Heart left ventricle (tissue), 13 donors: ENCODE data around the gene PAN2.

Experiments
- POLR2A ChIP-seq, 2 donors: fragments of 450-650 bp; IDR thresholded peaks; one replicate each; pipeline ENCODE4 v1.6.1; 2017; ENCODE audit warnings: antibody characterized with exemption in 2 of 2, mild to moderate bottlenecking in 2 of 2, moderate library complexity in 2 of 2
- TF ChIP-seq, protein P1 (sequence below), 12 donors: fragments of 200-600 bp; sonication (generic) in 4 of 12; IDR thresholded peaks; one replicate each; pipeline versions ENCODE4 v1.5.0 to v1.8.0; 2018 to 2022; ENCODE audit warnings: antibody characterized with exemption in 12 of 12, mild to moderate bottlenecking in 5 of 12
- donor health status: ischemic (EF 13 %, LVEDD 7.1; RV severe dilation, severe dysfunction).
- donor health status: DM: no; HTN: yes; CAD: no.
- donor health status: DM: no; HTN: no; CAD: no.
- donor health status: ischemic (EF 25% LVEDD 6.9; RV normal size, moderate dysfunction).
- donor health status: ischemic (EF 25% LVEDD 5.7; RV mildly dilated, moderate dysfunction).
- donor health status: ischemic (EF 35%, LVEDD 5.7; RV mildly dilated, moderate dysfunction).
- donor health status: nonischemic (EF 11% LVEDD 7.7; RV severe dilation, severe dysfunction).
- donor health status: DM: yes; HTN: yes; CAD: no.
- donor health status: PGD.
- donor health status: ischemic (EF 29% LVEDD 5.4; RV normal size, mild dysfunction).
- donor health status: nonischemic (EF 23%, LVEDD 6.1; RV moderate dilation, normal function).

DNA sequence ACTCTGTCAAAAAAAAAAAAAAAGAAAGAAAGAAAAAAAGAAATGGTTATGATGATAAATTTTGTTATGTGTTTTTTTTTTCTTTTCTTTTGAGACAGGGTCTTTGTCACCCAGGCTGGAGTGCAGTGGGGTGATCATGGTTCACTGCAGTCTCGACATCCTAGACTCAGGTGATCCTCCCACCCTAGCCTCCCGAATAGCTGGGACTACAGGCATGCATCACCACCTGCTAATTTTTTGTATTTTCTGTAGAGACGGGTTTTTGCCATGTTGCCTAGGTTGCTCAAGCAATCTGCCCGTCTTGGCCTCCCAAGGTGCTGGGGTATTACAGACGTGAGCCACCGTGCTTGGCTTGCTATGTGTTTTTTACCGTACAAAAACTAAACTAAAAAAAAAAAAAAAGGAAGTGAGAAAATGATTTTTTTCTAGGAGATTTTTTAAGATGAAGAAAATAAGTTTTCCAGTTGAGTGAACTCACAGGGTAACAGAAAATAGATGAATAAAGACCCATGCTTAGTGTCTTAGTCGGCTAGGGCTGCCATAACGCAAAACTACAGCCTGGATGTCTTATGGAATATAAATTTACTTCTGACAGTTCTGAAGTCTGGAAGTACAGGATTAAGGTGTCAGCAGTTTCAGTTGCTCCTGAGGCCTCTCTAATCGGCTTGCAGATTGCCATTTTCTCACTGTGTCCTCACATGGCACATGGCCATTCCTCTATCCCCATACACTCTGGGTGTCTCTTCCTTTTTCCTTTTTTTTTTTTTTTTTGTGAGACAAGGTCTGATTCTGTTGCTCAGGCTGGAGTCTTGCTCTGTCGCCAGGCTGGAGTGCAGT, 42.0 kb upstream of the PAN2 start:
- TF ChIP-seq, protein P1, sequence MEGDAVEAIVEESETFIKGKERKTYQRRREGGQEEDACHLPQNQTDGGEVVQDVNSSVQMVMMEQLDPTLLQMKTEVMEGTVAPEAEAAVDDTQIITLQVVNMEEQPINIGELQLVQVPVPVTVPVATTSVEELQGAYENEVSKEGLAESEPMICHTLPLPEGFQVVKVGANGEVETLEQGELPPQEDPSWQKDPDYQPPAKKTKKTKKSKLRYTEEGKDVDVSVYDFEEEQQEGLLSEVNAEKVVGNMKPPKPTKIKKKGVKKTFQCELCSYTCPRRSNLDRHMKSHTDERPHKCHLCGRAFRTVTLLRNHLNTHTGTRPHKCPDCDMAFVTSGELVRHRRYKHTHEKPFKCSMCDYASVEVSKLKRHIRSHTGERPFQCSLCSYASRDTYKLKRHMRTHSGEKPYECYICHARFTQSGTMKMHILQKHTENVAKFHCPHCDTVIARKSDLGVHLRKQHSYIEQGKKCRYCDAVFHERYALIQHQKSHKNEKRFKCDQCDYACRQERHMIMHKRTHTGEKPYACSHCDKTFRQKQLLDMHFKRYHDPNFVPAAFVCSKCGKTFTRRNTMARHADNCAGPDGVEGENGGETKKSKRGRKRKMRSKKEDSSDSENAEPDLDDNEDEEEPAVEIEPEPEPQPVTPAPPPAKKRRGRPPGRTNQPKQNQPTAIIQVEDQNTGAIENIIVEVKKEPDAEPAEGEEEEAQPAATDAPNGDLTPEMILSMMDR (IDR thresholded peaks at IDR 0.05): no peak
- no peak for TF ChIP-seq POLR2A (IDR thresholded peaks at IDR 0.05)
